HepG2 (cell line): ENCODE measurements around the gene PRCP. TPM values are rescaled to one million over a fixed set of nuclear protein-coding genes. Genes with fewer than 3 reads are reported as not detected.

ENCODE experiments used
- polyA plus RNA-seq, 8 experiments: library from polyadenylated mRNA; depleted of rRNA in 3 of 8; stranded (reverse) in 7 of 8; unstranded in 1 of 8; fragments of >200 nt; fragmentation: Illumina TruSeq in 4 of 8; extraction: Trizol in 4 of 8; gene quantifications; 2 replicates each; pipeline versions ENCODE4 v1.2.1 to v1.2.3, GENCODE V29; 2011 to 2016; ENCODE audit warnings: low read depth in 4 of 8, missing spikeins in 1 of 8, mixed read lengths in 1 of 8; ENCODE audit not compliant: insufficient read depth in 1 of 8
- total RNA-seq, 5 experiments: library from RNA; depleted of rRNA; stranded (reverse); fragments of >200 nt; fragmentation: Illumina TruSeq; extraction: Trizol; gene quantifications; 2 replicates each; pipeline ENCODE4 v1.2.3, GENCODE V29; 2016; ENCODE audit warnings: low read depth in 1 of 5

The PRCP gene
- total and polyA plus RNA-seq, 2 of the 13 experiments (the other 11 are each of a cell fraction or from before 2014, with no cell fraction given) = 84.2 to 105 TPM

Other genes with a start within 250 kb of the PRCP start
- gene FAM181B, start 166.6 kb downstream of the PRCP start, total RNA-seq (2016; rRNA removed; fragmentation: Illumina TruSeq; extraction: Trizol) = not detected in 2 replicates
- gene FAM181B, start 166.6 kb downstream of the PRCP start, polyA plus RNA-seq (2011; rRNA removed) = not detected in 2 replicates
- 13.0 and 23.5 TPM in 2 replicates for gene DDIAS, start 1.3 kb upstream of the PRCP start, total RNA-seq (2016; rRNA removed; fragmentation: Illumina TruSeq; extraction: Trizol)
- gene DDIAS, start 1.3 kb upstream of the PRCP start, polyA plus RNA-seq (2011; rRNA removed) = 2.2 and 3.5 TPM in 2 replicates
- gene RAB30, start 171.5 kb upstream of the PRCP start, total RNA-seq (2016; rRNA removed; fragmentation: Illumina TruSeq; extraction: Trizol) = 5.0 and 8.8 TPM in 2 replicates
- gene RAB30, start 171.5 kb upstream of the PRCP start, polyA plus RNA-seq (2011; rRNA removed) = 3.7 and 4.2 TPM in 2 replicates